ENCODE measurements around the gene KANSL1. TPM values are rescaled to one million over a fixed set of nuclear protein-coding genes. Genes with fewer than 3 reads are reported as not detected.
"Not testable (repeated sequence)": the region's sequence is repeated elsewhere in the genome, so short reads cannot be mapped to it uniquely, and the experiment has no call there.

Gene KANSL1
- total RNA-seq, 1 donor from 2014 or later = 23.2 TPM

DNA sequence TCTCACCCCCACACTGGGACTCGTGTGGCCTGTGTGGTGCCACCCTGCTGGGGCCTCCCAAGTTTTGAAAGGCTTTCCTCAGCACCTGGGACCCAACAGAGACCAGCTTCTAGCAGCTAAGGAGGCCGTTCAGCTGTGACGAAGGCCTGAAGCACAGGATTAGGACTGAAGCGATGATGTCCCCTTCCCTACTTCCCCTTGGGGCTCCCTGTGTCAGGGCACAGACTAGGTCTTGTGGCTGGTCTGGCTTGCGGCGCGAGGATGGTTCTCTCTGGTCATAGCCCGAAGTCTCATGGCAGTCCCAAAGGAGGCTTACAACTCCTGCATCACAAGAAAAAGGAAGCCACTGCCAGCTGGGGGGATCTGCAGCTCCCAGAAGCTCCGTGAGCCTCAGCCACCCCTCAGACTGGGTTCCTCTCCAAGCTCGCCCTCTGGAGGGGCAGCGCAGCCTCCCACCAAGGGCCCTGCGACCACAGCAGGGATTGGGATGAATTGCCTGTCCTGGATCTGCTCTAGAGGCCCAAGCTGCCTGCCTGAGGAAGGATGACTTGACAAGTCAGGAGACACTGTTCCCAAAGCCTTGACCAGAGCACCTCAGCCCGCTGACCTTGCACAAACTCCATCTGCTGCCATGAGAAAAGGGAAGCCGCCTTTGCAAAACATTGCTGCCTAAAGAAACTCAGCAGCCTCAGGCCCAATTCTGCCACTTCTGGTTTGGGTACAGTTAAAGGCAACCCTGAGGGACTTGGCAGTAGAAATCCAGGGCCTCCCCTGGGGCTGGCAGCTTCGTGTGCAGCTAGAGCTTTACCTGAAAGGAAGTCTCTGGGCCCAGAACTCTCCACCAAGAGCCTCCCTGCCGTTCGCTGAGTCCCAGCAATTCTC, 166.8 kb downstream of the KANSL1 start:
- ATAC-seq (peak; percentile 28), DNase-seq (ENCODE audit: low spot score) (peak; percentile 39)

DNA sequence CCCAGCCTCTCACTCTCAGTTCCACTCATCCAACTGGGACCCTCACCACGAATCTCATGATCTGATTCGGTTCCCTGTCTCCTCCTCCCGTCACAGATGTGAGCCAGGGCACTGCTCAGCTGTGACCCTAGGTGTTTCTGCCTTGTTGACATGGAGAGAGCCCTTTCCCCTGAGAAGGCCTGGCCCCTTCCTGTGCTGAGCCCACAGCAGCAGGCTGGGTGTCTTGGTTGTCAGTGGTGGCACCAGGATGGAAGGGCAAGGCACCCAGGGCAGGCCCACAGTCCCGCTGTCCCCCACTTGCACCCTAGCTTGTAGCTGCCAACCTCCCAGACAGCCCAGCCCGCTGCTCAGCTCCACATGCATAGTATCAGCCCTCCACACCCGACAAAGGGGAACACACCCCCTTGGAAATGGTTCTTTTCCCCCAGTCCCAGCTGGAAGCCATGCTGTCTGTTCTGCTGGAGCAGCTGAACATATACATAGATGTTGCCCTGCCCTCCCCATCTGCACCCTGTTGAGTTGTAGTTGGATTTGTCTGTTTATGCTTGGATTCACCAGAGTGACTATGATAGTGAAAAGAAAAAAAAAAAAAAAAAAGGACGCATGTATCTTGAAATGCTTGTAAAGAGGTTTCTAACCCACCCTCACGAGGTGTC, 167.6 kb downstream of the KANSL1 start:
- DNase-seq (ENCODE audit: low spot score) (peak; percentile 34), ATAC-seq (no peak)

DNA sequence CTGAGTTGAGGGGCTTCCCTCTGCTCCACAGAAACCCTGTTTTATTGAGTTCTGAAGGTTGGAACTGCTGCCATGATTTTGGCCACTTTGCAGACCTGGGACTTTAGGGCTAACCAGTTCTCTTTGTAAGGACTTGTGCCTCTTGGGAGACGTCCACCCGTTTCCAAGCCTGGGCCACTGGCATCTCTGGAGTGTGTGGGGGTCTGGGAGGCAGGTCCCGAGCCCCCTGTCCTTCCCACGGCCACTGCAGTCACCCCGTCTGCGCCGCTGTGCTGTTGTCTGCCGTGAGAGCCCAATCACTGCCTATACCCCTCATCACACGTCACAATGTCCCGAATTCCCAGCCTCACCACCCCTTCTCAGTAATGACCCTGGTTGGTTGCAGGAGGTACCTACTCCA, 168.2 kb downstream of the KANSL1 start:
- ATAC-seq (no peak), DNase-seq (ENCODE audit: low spot score) (peak; percentile 40)

DNA sequence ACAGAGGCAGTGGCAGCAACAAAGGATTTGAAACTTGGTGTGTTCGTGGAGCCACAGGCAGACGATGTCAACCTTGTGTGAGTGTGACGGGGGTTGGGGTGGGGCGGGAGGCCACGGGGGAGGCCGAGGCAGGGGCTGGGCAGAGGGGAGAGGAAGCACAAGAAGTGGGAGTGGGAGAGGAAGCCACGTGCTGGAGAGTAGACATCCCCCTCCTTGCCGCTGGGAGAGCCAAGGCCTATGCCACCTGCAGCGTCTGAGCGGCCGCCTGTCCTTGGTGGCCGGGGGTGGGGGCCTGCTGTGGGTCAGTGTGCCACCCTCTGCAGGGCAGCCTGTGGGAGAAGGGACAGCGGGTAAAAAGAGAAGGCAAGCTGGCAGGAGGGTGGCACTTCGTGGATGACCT, 168.6 kb downstream of the KANSL1 start:
- DNase-seq (ENCODE audit: low spot score) (peak; percentile 28), ATAC-seq (no peak)

DNA sequence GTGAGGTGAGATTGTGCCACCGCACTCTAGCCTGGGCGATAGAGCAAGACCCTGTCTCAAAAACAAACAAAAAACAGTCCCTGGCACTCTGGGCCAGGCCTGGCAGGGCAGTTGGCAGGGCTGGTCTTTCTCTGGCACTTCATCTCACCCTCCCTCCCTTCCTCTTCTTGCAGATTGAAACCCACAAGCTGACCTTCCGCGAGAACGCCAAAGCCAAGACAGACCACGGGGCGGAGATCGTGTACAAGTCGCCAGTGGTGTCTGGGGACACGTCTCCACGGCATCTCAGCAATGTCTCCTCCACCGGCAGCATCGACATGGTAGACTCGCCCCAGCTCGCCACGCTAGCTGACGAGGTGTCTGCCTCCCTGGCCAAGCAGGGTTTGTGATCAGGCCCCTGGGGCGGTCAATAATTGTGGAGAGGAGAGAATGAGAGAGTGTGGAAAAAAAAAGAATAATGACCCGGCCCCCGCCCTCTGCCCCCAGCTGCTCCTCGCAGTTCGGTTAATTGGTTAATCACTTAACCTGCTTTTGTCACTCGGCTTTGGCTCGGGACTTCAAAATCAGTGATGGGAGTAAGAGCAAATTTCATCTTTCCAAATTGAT, 169.3 kb downstream of the KANSL1 start:
- peak; percentile 31 for DNase-seq (ENCODE audit: low spot score)

DNA sequence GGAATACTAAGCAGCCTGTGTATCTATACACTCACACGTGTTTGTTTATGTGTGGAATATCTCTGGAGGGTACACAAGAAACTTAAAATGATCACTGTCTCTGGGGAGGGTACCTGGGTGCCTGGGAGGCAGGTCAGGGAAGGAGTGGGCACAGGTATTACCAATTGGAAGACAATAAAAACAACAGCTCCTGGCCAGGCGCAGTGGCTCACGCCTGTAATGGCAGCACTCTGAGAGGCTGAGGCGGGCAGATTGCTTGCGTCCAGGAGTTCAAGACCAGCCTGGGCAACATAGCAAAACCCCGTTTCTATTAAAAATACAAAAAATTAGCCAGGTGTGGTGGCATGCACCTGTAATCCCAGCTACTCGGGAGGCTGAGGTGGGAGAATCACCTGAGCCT, 169.9 kb downstream of the KANSL1 start:
- ATAC-seq; DNase-seq (ENCODE audit: low spot score): not testable (repeated sequence)

More for the DNA sequence above, 169.3 kb downstream of the KANSL1 start:
- no peak for ATAC-seq

DNA sequence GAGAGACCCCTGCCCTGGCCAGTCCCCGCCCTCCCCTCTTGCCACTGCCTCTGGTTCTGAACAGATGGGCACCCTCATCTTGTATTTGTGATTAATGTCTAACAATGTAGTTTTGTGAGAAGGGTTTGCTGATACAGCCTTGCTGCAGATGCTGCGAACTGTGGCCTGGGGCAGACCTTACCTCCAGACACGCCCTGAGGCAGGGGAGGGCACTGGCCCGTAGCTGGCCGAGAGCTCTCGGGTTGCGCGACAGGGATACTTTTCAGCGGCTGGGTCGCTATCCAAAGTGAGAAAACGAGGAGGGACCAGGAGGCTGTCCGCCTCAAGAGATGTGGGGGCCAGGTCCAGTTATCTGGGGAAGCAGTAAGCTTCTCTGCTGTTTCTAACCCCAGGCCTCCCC, 172.2 kb downstream of the KANSL1 start:
- ATAC-seq = no peak
- DNase-seq (ENCODE audit: low spot score) = no peak

DNA sequence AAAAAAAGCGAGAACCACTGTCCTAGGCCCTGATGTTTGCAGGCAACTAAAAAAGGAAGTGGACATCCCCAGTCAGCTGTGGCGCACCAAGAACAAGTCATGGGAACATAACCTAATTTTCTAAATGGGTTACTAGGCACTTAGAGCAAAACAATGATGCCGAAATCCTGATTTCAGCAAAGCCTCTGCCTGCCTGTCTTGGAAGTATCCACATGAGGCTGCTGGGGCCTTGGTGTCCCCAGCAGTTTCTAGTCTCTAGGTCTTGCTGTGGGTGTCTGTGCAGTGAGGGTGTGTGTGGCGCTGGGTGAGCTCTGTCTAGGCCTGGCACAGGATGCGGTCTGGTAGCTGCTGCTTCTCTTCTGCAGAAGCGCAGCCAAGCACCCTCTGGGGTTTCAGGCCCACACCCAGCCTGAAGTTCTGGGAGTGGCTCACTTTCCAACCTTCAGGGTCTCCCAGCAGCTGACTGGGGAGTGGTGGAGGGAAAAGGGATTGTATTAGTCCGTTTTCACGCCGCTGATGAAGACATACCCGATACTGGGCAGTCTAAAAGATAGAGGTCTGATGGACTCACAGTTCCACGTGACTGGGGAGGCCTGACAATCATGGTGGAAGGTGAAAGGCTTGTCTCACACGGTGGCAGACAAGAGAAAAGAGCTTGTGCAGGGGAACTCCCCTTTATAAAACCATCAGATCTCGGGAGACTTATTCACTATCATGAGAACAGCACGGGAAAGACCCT, 173.0 kb downstream of the KANSL1 start:
- DNase-seq (ENCODE audit: low spot score) (no peak), ATAC-seq (peak; percentile 23)

DNA sequence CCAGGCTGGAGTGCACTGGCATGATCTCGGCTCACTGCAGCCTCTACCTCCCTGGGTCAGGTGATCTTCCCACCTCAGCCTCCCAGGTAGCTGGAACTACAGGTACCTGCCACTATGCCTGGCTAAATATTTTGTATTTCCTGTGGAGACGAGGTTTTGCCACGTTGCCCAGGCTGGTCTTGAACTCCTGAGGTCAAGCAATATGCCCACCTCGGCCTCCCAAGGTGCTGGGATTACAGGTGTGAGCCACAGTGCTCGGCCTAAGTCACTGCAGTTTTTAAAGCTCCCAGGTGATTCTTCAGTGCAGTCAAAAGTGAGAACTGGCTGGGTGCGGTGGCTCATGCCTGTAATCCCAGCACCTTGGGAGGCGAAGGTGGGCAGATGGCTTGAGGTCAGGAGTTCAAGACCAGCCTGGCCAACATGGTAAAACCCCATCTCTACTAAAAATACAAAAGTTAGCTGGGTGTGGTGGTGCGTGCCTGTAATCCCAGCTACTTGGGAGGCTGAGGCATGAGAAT, 173.8 kb downstream of the KANSL1 start:
- not testable (repeated sequence) for DNase-seq (ENCODE audit: low spot score); ATAC-seq

DNA sequence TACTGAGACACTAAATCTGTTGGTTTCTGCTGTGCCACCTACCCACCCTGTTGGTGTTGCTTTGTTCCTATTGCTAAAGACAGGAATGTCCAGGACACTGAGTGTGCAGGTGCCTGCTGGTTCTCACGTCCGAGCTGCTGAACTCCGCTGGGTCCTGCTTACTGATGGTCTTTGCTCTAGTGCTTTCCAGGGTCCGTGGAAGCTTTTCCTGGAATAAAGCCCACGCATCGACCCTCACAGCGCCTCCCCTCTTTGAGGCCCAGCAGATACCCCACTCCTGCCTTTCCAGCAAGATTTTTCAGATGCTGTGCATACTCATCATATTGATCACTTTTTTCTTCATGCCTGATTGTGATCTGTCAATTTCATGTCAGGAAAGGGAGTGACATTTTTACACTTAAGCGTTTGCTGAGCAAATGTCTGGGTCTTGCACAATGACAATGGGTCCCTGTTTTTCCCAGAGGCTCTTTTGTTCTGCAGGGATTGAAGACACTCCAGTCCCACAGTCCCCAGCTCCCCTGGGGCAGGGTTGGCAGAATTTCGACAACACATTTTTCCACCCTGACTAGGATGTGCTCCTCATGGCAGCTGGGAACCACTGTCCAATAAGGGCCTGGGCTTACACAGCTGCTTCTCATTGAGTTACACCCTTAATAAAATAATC, 179.6 kb downstream of the KANSL1 start:
- no peak for DNase-seq (ENCODE audit: low spot score)
- ATAC-seq = no peak

DNA sequence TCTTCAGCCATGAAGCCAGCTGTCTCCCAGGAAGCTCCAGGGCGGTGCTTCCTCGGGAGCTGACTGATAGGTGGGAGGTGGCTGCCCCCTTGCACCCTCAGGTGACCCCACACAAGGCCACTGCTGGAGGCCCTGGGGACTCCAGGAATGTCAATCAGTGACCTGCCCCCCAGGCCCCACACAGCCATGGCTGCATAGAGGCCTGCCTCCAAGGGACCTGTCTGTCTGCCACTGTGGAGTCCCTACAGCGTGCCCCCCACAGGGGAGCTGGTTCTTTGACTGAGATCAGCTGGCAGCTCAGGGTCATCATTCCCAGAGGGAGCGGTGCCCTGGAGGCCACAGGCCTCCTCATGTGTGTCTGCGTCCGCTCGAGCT, 180.1 kb downstream of the KANSL1 start:
- no peak for ATAC-seq
- no peak for DNase-seq (ENCODE audit: low spot score)

DNA sequence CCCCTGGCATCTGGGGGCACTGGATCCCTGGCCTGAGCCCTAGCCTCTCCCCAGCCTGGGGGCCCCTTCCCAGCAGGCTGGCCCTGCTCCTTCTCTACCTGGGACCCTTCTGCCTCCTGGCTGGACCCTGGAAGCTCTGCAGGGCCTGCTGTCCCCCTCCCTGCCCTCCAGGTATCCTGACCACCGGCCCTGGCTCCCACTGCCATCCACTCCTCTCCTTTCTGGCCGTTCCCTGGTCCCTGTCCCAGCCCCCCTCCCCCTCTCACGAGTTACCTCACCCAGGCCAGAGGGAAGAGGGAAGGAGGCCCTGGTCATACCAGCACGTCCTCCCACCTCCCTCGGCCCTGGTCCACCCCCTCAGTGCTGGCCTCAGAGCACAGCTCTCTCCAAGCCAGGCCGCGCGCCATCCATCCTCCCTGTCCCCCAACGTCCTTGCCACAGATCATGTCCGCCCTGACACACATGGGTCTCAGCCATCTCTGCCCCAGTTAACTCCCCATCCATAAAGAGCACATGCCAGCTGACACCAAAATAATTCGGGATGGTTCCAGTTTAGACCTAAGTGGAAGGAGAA, 180.6 kb downstream of the KANSL1 start:
- ATAC-seq = no peak

DNA sequence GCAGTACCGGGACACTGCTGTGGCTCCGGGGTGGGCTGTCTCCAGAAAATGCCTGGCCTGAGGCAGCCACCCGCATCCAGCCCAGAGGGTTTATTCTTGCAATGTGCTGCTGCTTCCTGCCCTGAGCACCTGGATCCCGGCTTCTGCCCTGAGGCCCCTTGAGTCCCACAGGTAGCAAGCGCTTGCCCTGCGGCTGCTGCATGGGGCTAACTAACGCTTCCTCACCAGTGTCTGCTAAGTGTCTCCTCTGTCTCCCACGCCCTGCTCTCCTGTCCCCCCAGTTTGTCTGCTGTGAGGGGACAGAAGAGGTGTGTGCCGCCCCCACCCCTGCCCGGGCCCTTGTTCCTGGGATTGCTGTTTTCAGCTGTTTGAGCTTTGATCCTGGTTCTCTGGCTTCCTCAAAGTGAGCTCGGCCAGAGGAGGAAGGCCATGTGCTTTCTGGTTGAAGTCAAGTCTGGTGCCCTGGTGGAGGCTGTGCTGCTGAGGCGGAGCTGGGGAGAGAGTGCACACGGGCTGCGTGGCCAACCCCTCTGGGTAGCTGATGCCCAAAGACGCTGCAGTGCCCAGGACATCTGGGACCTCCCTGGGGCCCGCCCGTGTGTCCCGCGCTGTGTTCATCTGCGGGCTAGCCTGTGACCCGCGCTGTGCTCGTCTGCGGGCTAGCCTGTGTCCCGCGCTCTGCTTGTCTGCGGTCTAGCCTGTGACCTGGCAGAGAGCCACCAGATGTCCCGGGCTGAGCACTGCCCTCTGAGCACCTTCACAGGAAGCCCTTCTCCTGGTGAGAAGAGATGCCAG, 181.3 kb downstream of the KANSL1 start:
- no peak for DNase-seq (ENCODE audit: low spot score)
- ATAC-seq = no peak

More for the DNA sequence above, 180.6 kb downstream of the KANSL1 start:
- DNase-seq (ENCODE audit: low spot score) = no peak

DNA sequence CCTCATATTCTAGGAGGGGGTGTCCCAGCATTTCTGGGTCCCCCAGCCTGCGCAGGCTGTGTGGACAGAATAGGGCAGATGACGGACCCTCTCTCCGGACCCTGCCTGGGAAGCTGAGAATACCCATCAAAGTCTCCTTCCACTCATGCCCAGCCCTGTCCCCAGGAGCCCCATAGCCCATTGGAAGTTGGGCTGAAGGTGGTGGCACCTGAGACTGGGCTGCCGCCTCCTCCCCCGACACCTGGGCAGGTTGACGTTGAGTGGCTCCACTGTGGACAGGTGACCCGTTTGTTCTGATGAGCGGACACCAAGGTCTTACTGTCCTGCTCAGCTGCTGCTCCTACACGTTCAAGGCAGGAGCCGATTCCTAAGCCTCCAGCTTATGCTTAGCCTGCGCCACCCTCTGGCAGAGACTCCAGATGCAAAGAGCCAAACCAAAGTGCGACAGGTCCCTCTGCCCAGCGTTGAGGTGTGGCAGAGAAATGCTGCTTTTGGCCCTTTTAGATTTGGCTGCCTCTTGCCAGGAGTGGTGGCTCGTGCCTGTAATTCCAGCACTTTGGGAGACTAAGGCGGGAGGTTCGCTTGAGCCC, 182.5 kb downstream of the KANSL1 start:
- ATAC-seq (no peak), DNase-seq (ENCODE audit: low spot score) (no peak)

DNA sequence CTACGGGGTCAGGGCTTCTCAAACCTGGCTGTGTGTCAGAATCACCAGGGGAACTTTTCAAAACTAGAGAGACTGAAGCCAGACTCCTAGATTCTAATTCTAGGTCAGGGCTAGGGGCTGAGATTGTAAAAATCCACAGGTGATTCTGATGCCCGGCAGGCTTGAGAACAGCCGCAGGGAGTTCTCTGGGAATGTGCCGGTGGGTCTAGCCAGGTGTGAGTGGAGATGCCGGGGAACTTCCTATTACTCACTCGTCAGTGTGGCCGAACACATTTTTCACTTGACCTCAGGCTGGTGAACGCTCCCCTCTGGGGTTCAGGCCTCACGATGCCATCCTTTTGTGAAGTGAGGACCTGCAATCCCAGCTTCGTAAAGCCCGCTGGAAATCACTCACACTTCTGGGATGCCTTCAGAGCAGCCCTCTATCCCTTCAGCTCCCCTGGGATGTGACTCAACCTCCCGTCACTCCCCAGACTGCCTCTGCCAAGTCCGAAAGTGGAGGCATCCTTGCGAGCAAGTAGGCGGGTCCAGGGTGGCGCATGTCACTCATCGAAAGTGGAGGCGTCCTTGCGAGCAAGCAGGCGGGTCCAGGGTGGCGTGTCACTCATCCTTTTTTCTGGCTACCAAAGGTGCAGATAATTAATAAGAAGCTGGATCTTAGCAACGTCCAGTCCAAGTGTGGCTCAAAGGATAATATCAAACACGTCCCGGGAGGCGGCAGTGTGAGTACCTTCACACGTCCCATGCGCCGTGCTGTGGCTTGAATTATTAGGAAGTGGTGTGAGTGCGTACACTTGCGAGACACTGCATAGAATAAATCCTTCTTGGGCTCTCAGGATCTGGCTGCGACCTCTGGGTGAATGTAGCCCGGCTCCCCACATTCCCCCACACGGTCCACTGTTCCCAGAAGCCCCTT, 183.3 kb downstream of the KANSL1 start:
- DNase-seq (ENCODE audit: low spot score) = no peak
- ATAC-seq = no peak

DNA sequence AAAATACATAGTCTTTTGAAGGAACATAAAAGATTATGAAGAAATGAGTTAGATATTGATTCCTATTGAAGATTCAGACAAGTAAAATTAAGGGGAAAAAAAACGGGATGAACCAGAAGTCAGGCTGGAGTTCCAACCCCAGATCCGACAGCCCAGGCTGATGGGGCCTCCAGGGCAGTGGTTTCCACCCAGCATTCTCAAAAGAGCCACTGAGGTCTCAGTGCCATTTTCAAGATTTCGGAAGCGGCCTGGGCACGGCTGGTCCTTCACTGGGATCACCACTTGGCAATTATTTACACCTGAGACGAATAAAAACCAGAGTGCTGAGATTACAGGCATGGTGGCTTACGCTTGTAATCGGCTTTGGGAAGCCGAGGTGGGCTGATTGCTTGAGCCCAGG, 184.6 kb downstream of the KANSL1 start:
- ATAC-seq (no peak), DNase-seq (ENCODE audit: low spot score) (no peak)

DNA sequence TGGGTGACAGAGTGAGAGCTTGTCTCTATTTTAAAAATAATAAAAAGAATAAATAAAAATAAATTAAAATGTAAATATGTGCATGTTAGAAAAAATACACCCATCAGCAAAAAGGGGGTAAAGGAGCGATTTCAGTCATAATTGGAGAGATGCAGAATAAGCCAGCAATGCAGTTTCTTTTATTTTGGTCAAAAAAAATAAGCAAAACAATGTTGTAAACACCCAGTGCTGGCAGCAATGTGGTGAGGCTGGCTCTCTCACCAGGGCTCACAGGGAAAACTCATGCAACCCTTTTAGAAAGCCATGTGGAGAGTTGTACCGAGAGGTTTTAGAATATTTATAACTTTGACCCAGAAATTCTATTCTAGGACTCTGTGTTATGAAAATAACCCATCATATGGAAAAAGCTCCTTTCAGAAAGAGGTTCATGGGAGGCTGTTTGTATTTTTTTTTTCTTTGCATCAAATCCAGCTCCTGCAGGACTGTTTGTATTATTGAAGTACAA, 185.7 kb downstream of the KANSL1 start:
- DNase-seq (ENCODE audit: low spot score) (no peak), ATAC-seq (no peak)
